ENCODE measurements around the gene CHID1.
A peak's percentile ranks its signal among the peaks of the same experiment; 100 is the strongest.

CHID1 gene

DNA sequence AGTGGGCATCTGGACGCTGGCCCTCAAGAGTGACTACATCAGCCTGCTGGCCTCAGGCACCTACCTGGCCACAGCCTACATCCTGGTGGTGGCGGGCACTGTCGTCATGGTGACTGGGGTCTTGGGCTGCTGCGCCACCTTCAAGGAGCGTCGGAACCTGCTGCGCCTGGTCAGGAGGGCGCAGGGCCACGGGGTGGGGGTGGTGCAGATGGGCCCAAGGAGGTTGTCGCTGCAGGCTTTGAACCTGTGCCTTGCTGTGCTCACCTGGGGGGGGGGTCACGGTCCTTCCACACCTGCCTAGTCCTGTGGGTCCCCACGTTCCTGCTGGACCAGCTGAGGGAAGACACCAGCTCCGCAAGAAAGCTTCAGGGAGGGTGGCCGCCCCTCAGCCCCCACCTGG, 74.3 kb downstream of the CHID1 start:
- no peak overlapping the region for H3K4me3 ChIP-seq (ENCODE audit: low read depth, low read length)
- DNase-seq (ENCODE audit: low read depth), result no peak
- TF ChIP-seq MYC (IDR thresholded peaks at IDR 0.05; ENCODE audit: low read depth, low read length), result no peak
- TF ChIP-seq, protein P1, sequence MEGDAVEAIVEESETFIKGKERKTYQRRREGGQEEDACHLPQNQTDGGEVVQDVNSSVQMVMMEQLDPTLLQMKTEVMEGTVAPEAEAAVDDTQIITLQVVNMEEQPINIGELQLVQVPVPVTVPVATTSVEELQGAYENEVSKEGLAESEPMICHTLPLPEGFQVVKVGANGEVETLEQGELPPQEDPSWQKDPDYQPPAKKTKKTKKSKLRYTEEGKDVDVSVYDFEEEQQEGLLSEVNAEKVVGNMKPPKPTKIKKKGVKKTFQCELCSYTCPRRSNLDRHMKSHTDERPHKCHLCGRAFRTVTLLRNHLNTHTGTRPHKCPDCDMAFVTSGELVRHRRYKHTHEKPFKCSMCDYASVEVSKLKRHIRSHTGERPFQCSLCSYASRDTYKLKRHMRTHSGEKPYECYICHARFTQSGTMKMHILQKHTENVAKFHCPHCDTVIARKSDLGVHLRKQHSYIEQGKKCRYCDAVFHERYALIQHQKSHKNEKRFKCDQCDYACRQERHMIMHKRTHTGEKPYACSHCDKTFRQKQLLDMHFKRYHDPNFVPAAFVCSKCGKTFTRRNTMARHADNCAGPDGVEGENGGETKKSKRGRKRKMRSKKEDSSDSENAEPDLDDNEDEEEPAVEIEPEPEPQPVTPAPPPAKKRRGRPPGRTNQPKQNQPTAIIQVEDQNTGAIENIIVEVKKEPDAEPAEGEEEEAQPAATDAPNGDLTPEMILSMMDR (IDR thresholded peaks at IDR 0.05; ENCODE audit: low read depth, low read length), result no peak
- TF ChIP-seq, protein P2, sequence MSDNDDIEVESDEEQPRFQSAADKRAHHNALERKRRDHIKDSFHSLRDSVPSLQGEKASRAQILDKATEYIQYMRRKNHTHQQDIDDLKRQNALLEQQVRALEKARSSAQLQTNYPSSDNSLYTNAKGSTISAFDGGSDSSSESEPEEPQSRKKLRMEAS (IDR thresholded peaks at IDR 0.05; ENCODE audit: low read depth, low read length), result no peak
- TF ChIP-seq POLR2A (IDR thresholded peaks at IDR 0.05; ENCODE audit: extremely low read depth, insufficient read length), result no peak

DNA sequence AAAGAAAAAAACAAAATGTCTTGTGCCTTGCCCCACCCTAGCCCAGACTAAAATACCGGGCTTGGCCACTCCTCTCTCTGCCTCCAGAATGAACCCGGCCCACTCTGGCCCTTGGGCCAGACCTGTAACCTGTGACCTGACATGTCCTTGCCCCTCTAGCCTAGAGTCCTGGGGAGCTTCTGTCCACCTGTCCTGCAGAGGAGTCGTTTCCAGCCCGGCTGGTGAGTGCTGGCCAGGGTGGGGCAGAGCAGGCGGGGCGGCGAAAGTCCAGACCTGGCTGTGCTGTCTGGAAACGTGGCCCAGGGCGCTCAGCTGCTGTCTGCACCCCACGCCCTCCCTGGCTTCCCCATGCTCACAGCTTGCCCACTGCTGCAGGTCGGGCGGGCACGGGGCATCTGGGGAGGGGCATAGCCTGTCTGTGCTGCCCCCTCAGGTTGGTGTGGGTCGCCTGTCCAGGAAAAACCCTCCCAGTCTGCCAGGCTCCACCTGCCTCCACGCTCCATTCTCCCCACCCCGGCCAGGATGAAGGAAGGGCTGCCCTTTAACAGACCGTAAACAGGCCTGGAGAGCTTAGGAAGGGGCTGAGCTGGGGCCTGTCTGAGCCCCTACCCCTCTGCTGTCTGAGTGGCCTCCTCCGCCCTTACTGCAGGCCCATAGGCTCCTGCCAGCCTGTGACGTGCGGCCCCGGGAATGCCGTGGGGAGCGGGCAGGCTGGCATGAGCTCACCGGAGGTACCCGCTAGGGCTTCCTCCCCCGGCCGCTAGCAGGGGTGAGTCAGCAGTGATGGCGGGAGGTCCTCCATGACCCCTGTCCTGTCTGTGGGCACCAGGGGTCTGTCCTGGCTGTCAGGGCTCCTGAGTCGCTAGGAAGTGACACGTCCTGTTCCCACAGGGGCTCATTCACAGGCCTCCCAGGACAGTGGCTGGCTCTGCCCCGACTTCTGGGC, 76.0 kb downstream of the CHID1 start:
- no peak for DNase-seq (ENCODE audit: low read depth)
- H3K4me3 ChIP-seq (ENCODE audit: low read depth, low read length), result no peak overlapping the region
- TF ChIP-seq POLR2A (IDR thresholded peaks at IDR 0.05; ENCODE audit: extremely low read depth, insufficient read length), result no peak
- TF ChIP-seq, protein P1 (IDR thresholded peaks at IDR 0.05; ENCODE audit: low read depth, low read length), result no peak
- TF ChIP-seq MYC (IDR thresholded peaks at IDR 0.05; ENCODE audit: low read depth, low read length), result no peak
- TF ChIP-seq, protein P2 (IDR thresholded peaks at IDR 0.05; ENCODE audit: low read depth, low read length), result no peak

DNA sequence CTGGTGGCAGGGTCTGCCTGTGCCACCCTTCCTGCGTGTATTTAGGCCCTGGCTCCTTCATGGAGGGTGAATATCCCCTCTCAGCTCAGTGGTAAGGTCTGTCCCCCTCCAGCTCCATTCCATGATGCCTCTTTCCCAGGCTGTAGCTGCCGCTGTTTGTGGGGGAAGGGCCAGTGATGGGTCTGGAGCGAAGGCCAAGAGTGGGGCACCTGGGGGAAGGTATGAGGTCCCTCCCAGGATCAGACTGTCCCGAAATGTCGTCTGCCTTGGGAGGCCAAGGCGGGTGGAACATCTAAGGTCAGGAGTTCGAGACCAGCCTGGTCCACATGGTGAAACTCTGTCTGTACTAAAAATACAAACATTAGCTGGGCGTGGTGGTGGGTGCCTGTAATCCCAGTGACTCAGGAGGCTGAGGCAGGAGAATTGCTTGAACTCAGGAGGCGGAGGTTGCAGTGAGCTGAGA, 76.7 kb downstream of the CHID1 start:
- no peak for TF ChIP-seq MYC (IDR thresholded peaks at IDR 0.05; ENCODE audit: low read depth, low read length)
- TF ChIP-seq, protein P2 (IDR thresholded peaks at IDR 0.05; ENCODE audit: low read depth, low read length), result no peak
- no peak for TF ChIP-seq POLR2A (IDR thresholded peaks at IDR 0.05; ENCODE audit: extremely low read depth, insufficient read length)
- TF ChIP-seq, protein P1 (IDR thresholded peaks at IDR 0.05; ENCODE audit: low read depth, low read length), result no peak
- no peak for DNase-seq (ENCODE audit: low read depth)
- H3K4me3 ChIP-seq (ENCODE audit: low read depth, low read length), result peak overlapping the region; percentile 68

DNA sequence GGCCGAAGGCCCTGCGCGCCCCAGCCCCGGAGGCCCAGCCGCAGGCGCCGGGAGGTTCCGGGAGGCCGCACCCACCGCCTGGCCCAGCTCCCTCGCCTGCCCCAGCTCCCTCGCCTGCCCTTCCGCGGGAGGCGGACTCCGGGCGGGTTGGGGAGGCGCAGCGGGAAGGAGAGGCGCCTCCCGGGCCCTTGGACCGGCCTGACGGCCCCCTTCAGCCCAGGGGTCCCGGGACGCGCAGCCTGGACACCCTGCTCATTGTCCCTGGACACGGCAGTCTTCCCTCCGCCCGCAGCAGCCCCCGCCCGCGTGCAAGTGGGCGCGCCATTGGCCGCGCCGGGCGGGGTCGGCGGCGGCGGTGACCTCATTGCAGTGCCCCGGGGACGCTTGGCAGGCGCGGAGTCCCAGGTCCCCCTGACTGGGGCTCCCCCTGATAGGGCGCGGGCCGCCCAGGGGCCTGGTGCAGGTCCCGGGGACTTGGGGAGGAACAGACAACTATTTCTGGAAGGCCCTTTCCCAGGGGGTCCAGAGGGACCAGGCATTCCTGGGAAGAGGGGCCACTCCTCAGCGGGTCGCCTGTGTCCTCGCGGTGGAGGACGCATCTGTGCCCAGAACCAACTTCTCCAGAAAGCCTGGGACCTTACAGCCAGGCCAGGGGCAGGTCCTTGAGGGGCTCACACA, 77.4 kb downstream of the CHID1 start:
- TF ChIP-seq, protein P1 (IDR thresholded peaks at IDR 0.05; ENCODE audit: low read depth, low read length), result no peak
- peak; percentile 26; the same call in 1 of the 2 replicates for TF ChIP-seq MYC (IDR thresholded peaks at IDR 0.05; ENCODE audit: low read depth, low read length)
- TF ChIP-seq, protein P2 (IDR thresholded peaks at IDR 0.05; ENCODE audit: low read depth, low read length), result no peak; the same call in 1 of the 2 replicates
- peak overlapping the region; percentile 68 for H3K4me3 ChIP-seq (ENCODE audit: low read depth, low read length)
- DNase-seq (ENCODE audit: low read depth), result peak; percentile 72

DNA sequence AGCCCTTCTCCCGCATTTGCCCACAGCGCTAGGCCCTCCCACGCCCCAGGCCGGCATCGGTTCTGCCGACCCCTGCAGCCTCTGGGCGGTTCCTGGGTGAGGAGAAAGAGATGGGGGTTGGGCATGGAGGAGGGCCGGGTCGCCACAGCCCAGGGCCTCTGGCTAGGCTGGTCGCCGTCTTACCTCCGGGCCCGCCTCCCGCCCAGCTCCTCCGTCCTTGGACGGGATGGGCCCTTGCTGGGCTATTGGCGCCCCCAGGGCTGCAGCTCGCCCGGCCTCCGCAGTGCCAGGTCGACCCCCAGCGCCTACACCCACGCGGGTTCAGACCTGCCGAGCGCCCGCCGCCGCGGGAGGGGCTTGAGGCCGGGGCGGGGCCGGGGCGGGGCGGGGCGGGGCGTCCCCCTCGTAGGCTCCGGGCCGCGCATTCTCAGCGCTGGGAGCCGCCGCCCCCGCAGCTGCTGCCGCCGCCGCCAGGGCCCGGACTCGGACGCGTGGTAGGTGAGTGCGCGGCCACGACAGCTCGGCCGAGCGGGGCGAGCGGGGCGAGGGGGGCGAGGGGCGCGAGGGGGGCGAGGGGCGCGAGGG, 78.0 kb downstream of the CHID1 start, which contains the start of gene CD151:
TSS of gene CD151 (plus strand) at position 424 of the 585 bp plus-strand sequence. CDS start 3,118 bp downstream, outside the sequence.
- peak; percentile 59 for TF ChIP-seq POLR2A (IDR thresholded peaks at IDR 0.05; ENCODE audit: extremely low read depth, insufficient read length)
- TF ChIP-seq, protein P1 (IDR thresholded peaks at IDR 0.05; ENCODE audit: low read depth, low read length), result no peak
- TF ChIP-seq, protein P2 (IDR thresholded peaks at IDR 0.05; ENCODE audit: low read depth, low read length), result no peak; the same call in 1 of the 2 replicates
- TF ChIP-seq MYC (IDR thresholded peaks at IDR 0.05; ENCODE audit: low read depth, low read length), result peak; percentile 29; the same call in 1 of the 2 replicates
- peak within 1 kb of the TSS; percentile 68 for H3K4me3 ChIP-seq (ENCODE audit: low read depth, low read length)
- peak; percentile 79 for DNase-seq (ENCODE audit: low read depth)

Measured in NB4 (cell line).